ENCODE measurements around the gene S100A6. TPM values are rescaled to one million over a fixed set of nuclear protein-coding genes. Genes with fewer than 3 reads are reported as not detected.
A peak's percentile ranks its signal among the peaks of the same experiment; 100 is the strongest.

The S100A6 gene
- total RNA-seq, 1 experiment from 2014 or later, result 2,572 TPM

- intact Hi-C loops (cut with micrococcal nuclease), result no loop called here
- H3K4me3 ChIP-seq (ENCODE audit: low read length), result no peak overlapping the region
- TF ChIP-seq EZH2 (IDR thresholded peaks at IDR 0.05; ENCODE audit: low read length, unreplicated experiment) (no peak), EZH2phosphoT487 (IDR thresholded peaks at IDR 0.05; ENCODE audit: borderline replicate concordance, low read length) (no peak), CTCF (conservative IDR thresholded peaks at IDR 0.05; ENCODE audit: low read depth, low read length) (no peak)
- peak overlapping the region; percentile 67 for H3K4me2 ChIP-seq (ENCODE audit: low read length)
- no peaks in the 10 kb centered on the region for H3K36me3 ChIP-seq (ENCODE audit: low read depth, low read length)
- peak; percentile 94 for DNase-seq
- no peaks in the 10 kb centered on the region for H3K9me2 ChIP-seq (replicated peaks; ENCODE audit: low read length)
- peak; percentile 82 for ATAC-seq
- H3K27me3 ChIP-seq (ENCODE audit: low read length), result no peaks in the 10 kb centered on the region
- no peaks in the 10 kb centered on the region for H3K9me3 ChIP-seq (ENCODE audit: low read length)
- peaks cover 8% of the 10 kb centered on the region for H3F3A ChIP-seq (ENCODE audit: low read length, unreplicated experiment)
- no peaks in the 10 kb centered on the region for H3K79me2 ChIP-seq (ENCODE audit: low read length)
- no peaks in the 10 kb centered on the region for H4K20me1 ChIP-seq (ENCODE audit: low read length)
- ChIA-PET CTCF (interaction anchor here (0.6 to 1.5 kb wide), 7 partner anchors 16 to 160 kb away, joined by 3 to 16 read pairs (median 4); no protein-coding TSS in a partner anchor), POLR2A (ENCODE audit: unreplicated experiment) (interaction anchor here (0.5 to 1.2 kb wide), 7 partner anchors 14 to 112 kb away, joined by 3 to 12 read pairs (median 3); partner anchors contain the start of gene S100A13)
- TSS peak; percentile 94 for BruUV-seq (replicated peaks)
- H2AFZ ChIP-seq (ENCODE audit: low read length), result peak overlapping the region; percentile 15; the same call in 1 of the 2 replicates
- peaks cover 53% of the 10 kb centered on the region for H3K4me1 ChIP-seq (ENCODE audit: insufficient read depth, low read length)
- peak overlapping the region; percentile 90 for H3K27ac ChIP-seq (ENCODE audit: low read length)
- H3K9ac ChIP-seq (ENCODE audit: low read length), result peak overlapping the region; percentile 64
Observed at GRCh38 chr1:153515504-153516394, 20.0 kb downstream of the S100A6 start.

- Histone ChIP-seq H3K4me1 (ENCODE audit: insufficient read depth, low read length) (peaks cover 56% of the 10 kb centered on the region), H3F3A (ENCODE audit: low read length, unreplicated experiment) (peaks cover 8% of the 10 kb centered on the region), H3K79me2 (ENCODE audit: low read length) (no peaks in the 10 kb centered on the region), H3K27ac (ENCODE audit: low read length) (no peak overlapping the region), H3K4me2 (ENCODE audit: low read length) (no peak overlapping the region), H2AFZ (ENCODE audit: low read length) (no peak overlapping the region), H3K36me3 (ENCODE audit: low read depth, low read length) (no peaks in the 10 kb centered on the region), H3K9me2 (replicated peaks; ENCODE audit: low read length) (no peaks in the 10 kb centered on the region), H4K20me1 (ENCODE audit: low read length) (no peaks in the 10 kb centered on the region), H3K4me3 (ENCODE audit: low read length) (no peak overlapping the region), H3K9ac (ENCODE audit: low read length) (no peak overlapping the region), H3K27me3 (ENCODE audit: low read length) (no peaks in the 10 kb centered on the region), H3K9me3 (ENCODE audit: low read length) (no peaks in the 10 kb centered on the region)
- ATAC-seq, result no peak
- intact Hi-C loops (cut with micrococcal nuclease), result loop anchor here (5.0 kb wide), 1 partner anchor 34 kb away; the partner anchor contains the start of genes S100A3 and S100A4
- ChIA-PET POLR2A (ENCODE audit: unreplicated experiment) (no interaction called here), CTCF (no interaction called here)
- TF ChIP-seq CTCF (conservative IDR thresholded peaks at IDR 0.05; ENCODE audit: low read depth, low read length), result no peak
- TF ChIP-seq EZH2 (IDR thresholded peaks at IDR 0.05; ENCODE audit: low read length, unreplicated experiment), result no peak
- no peak for TF ChIP-seq EZH2phosphoT487 (IDR thresholded peaks at IDR 0.05; ENCODE audit: borderline replicate concordance, low read length)
- BruUV-seq (replicated peaks), result no TSS peak
- no peak for DNase-seq
Observed at GRCh38 chr1:153513666-153514065, 22.1 kb downstream of the S100A6 start.
